Measurements from ENCODE around the gene PRKCE.

PRKCE gene

GRCh38 chr2:45930396-45930792 lies 278.9 kb downstream of the PRKCE start:
- Histone ChIP-seq H3K27me3 (ENCODE audit: control insufficient read depth in 1 of 2, insufficient read depth in 2 of 2, low read length in 2 of 2) (no peaks in the 10 kb centered on the region), H3K9me3 (ENCODE audit: control insufficient read depth in 1 of 2, low read length in 2 of 2) (no peaks in the 10 kb centered on the region), H3K4me3 (ENCODE audit: low read depth in 1 of 2, low read length in 2 of 2) (no peak overlapping the region), H3K9ac (ENCODE audit: low read depth in 1 of 2, low read length in 2 of 2) (no peak overlapping the region), H3K36me3 (ENCODE audit: control insufficient read depth in 1 of 2, insufficient read depth in 2 of 2, low read length in 2 of 2) (no peaks in the 10 kb centered on the region), H3K4me1 (ENCODE audit: control insufficient read depth in 1 of 2, insufficient read depth in 2 of 2, low read length in 2 of 2) (no peaks in the 10 kb centered on the region), H3K27ac (ENCODE audit: low read depth, low read length) (no peak overlapping the region)

GRCh38 chr2:45932278-45932975 lies 281.0 kb downstream of the PRKCE start:
- peaks cover 5 to 7% of the 10 kb centered on the region in 2 donors for H3K4me1 ChIP-seq (ENCODE audit: control insufficient read depth in 1 of 2, insufficient read depth in 2 of 2, low read length in 2 of 2)
- H3K9me3 ChIP-seq (ENCODE audit: control insufficient read depth in 1 of 2, low read length in 2 of 2), result no peaks in the 10 kb centered on the region
- no peaks in the 10 kb centered on the region for H3K36me3 ChIP-seq (ENCODE audit: control insufficient read depth in 1 of 2, insufficient read depth in 2 of 2, low read length in 2 of 2)
- H3K27ac ChIP-seq (ENCODE audit: low read depth, low read length), result no peak overlapping the region
- H3K27me3 ChIP-seq (ENCODE audit: control insufficient read depth in 1 of 2, insufficient read depth in 2 of 2, low read length in 2 of 2), result no peaks in the 10 kb centered on the region
- H3K4me3 ChIP-seq (ENCODE audit: low read depth in 1 of 2, low read length in 2 of 2), result no peak overlapping the region
- no peak overlapping the region for H3K9ac ChIP-seq (ENCODE audit: low read depth in 1 of 2, low read length in 2 of 2)

- H3K9ac ChIP-seq (ENCODE audit: low read depth in 1 of 2, low read length in 2 of 2), result no peak overlapping the region
- no peaks in the 10 kb centered on the region for H3K27me3 ChIP-seq (ENCODE audit: control insufficient read depth in 1 of 2, insufficient read depth in 2 of 2, low read length in 2 of 2)
- no peak overlapping the region for H3K27ac ChIP-seq (ENCODE audit: low read depth, low read length)
- H3K4me3 ChIP-seq (ENCODE audit: low read depth in 1 of 2, low read length in 2 of 2), result peak overlapping the region in 1 of 2 donors; percentile 9
- peaks cover 13 to 24% of the 10 kb centered on the region in 2 donors for H3K4me1 ChIP-seq (ENCODE audit: control insufficient read depth in 1 of 2, insufficient read depth in 2 of 2, low read length in 2 of 2)
- H3K36me3 ChIP-seq (ENCODE audit: control insufficient read depth in 1 of 2, insufficient read depth in 2 of 2, low read length in 2 of 2), result no peaks in the 10 kb centered on the region
- no peaks in the 10 kb centered on the region for H3K9me3 ChIP-seq (ENCODE audit: control insufficient read depth in 1 of 2, low read length in 2 of 2)
These were observed 284.5 kb downstream of the PRKCE start for GRCh38 chr2:45935791-45936622.

- Histone ChIP-seq H3K27me3 (ENCODE audit: control insufficient read depth in 1 of 2, insufficient read depth in 2 of 2, low read length in 2 of 2) (no peaks in the 10 kb centered on the region), H3K9ac (ENCODE audit: low read depth in 1 of 2, low read length in 2 of 2) (no peak overlapping the region), H3K36me3 (ENCODE audit: control insufficient read depth in 1 of 2, insufficient read depth in 2 of 2, low read length in 2 of 2) (no peaks in the 10 kb centered on the region), H3K4me3 (ENCODE audit: low read depth in 1 of 2, low read length in 2 of 2) (no peak overlapping the region), H3K27ac (ENCODE audit: low read depth, low read length) (no peak overlapping the region), H3K9me3 (ENCODE audit: control insufficient read depth in 1 of 2, low read length in 2 of 2) (no peaks in the 10 kb centered on the region), H3K4me1 (ENCODE audit: control insufficient read depth in 1 of 2, insufficient read depth in 2 of 2, low read length in 2 of 2) (peaks cover 13 to 24% of the 10 kb centered on the region in 2 donors)
These were observed 285.1 kb downstream of the PRKCE start for GRCh38 chr2:45936623-45936979.

- peaks cover 13 to 24% of the 10 kb centered on the region in 2 donors for H3K4me1 ChIP-seq (ENCODE audit: control insufficient read depth in 1 of 2, insufficient read depth in 2 of 2, low read length in 2 of 2)
- no peaks in the 10 kb centered on the region for H3K9me3 ChIP-seq (ENCODE audit: control insufficient read depth in 1 of 2, low read length in 2 of 2)
- H3K27ac ChIP-seq (ENCODE audit: low read depth, low read length), result no peak overlapping the region
- no peaks in the 10 kb centered on the region for H3K36me3 ChIP-seq (ENCODE audit: control insufficient read depth in 1 of 2, insufficient read depth in 2 of 2, low read length in 2 of 2)
- no peak overlapping the region for H3K4me3 ChIP-seq (ENCODE audit: low read depth in 1 of 2, low read length in 2 of 2)
- no peaks in the 10 kb centered on the region for H3K27me3 ChIP-seq (ENCODE audit: control insufficient read depth in 1 of 2, insufficient read depth in 2 of 2, low read length in 2 of 2)
- H3K9ac ChIP-seq (ENCODE audit: low read depth in 1 of 2, low read length in 2 of 2), result no peak overlapping the region
These were observed 286.5 kb downstream of the PRKCE start for GRCh38 chr2:45937990-45938389.

- peaks cover 13 to 24% of the 10 kb centered on the region in 2 donors for H3K4me1 ChIP-seq (ENCODE audit: control insufficient read depth in 1 of 2, insufficient read depth in 2 of 2, low read length in 2 of 2)
- H3K36me3 ChIP-seq (ENCODE audit: control insufficient read depth in 1 of 2, insufficient read depth in 2 of 2, low read length in 2 of 2), result no peaks in the 10 kb centered on the region
- no peaks in the 10 kb centered on the region for H3K27me3 ChIP-seq (ENCODE audit: control insufficient read depth in 1 of 2, insufficient read depth in 2 of 2, low read length in 2 of 2)
- no peak overlapping the region for H3K27ac ChIP-seq (ENCODE audit: low read depth, low read length)
- H3K9ac ChIP-seq (ENCODE audit: low read depth in 1 of 2, low read length in 2 of 2), result no peak overlapping the region
- H3K9me3 ChIP-seq (ENCODE audit: control insufficient read depth in 1 of 2, low read length in 2 of 2), result no peaks in the 10 kb centered on the region
- peak overlapping the region in 1 of 2 donors; percentile 31 for H3K4me3 ChIP-seq (ENCODE audit: low read depth in 1 of 2, low read length in 2 of 2)
These were observed 287.4 kb downstream of the PRKCE start for GRCh38 chr2:45938649-45939511.

GRCh38 chr2:45941531-45942236 lies 290.2 kb downstream of the PRKCE start:
- Histone ChIP-seq H3K9ac (ENCODE audit: low read depth in 1 of 2, low read length in 2 of 2) (no peak overlapping the region), H3K36me3 (ENCODE audit: control insufficient read depth in 1 of 2, insufficient read depth in 2 of 2, low read length in 2 of 2) (no peaks in the 10 kb centered on the region), H3K4me1 (ENCODE audit: control insufficient read depth in 1 of 2, insufficient read depth in 2 of 2, low read length in 2 of 2) (peaks cover 7 to 18% of the 10 kb centered on the region in 2 donors), H3K4me3 (ENCODE audit: low read depth in 1 of 2, low read length in 2 of 2) (no peak overlapping the region), H3K27ac (ENCODE audit: low read depth, low read length) (no peak overlapping the region), H3K27me3 (ENCODE audit: control insufficient read depth in 1 of 2, insufficient read depth in 2 of 2, low read length in 2 of 2) (no peaks in the 10 kb centered on the region), H3K9me3 (ENCODE audit: control insufficient read depth in 1 of 2, low read length in 2 of 2) (no peaks in the 10 kb centered on the region)

GRCh38 chr2:45942237-45942738 lies 290.8 kb downstream of the PRKCE start:
- no peaks in the 10 kb centered on the region for H3K9me3 ChIP-seq (ENCODE audit: control insufficient read depth in 1 of 2, low read length in 2 of 2)
- no peaks in the 10 kb centered on the region for H3K36me3 ChIP-seq (ENCODE audit: control insufficient read depth in 1 of 2, insufficient read depth in 2 of 2, low read length in 2 of 2)
- H3K9ac ChIP-seq (ENCODE audit: low read depth in 1 of 2, low read length in 2 of 2), result no peak overlapping the region
- H3K27me3 ChIP-seq (ENCODE audit: control insufficient read depth in 1 of 2, insufficient read depth in 2 of 2, low read length in 2 of 2), result no peaks in the 10 kb centered on the region
- no peak overlapping the region for H3K27ac ChIP-seq (ENCODE audit: low read depth, low read length)
- no peak overlapping the region for H3K4me3 ChIP-seq (ENCODE audit: low read depth in 1 of 2, low read length in 2 of 2)
- H3K4me1 ChIP-seq (ENCODE audit: control insufficient read depth in 1 of 2, insufficient read depth in 2 of 2, low read length in 2 of 2), result peaks cover 7 to 18% of the 10 kb centered on the region in 2 donors

GRCh38 chr2:45943219-45944044 lies 292.0 kb downstream of the PRKCE start:
- H3K4me3 ChIP-seq (ENCODE audit: low read depth in 1 of 2, low read length in 2 of 2), result no peak overlapping the region
- no peaks in the 10 kb centered on the region for H3K36me3 ChIP-seq (ENCODE audit: control insufficient read depth in 1 of 2, insufficient read depth in 2 of 2, low read length in 2 of 2)
- peaks cover 4 to 15% of the 10 kb centered on the region in 2 donors for H3K4me1 ChIP-seq (ENCODE audit: control insufficient read depth in 1 of 2, insufficient read depth in 2 of 2, low read length in 2 of 2)
- no peak overlapping the region for H3K27ac ChIP-seq (ENCODE audit: low read depth, low read length)
- no peaks in the 10 kb centered on the region for H3K9me3 ChIP-seq (ENCODE audit: control insufficient read depth in 1 of 2, low read length in 2 of 2)
- no peaks in the 10 kb centered on the region for H3K27me3 ChIP-seq (ENCODE audit: control insufficient read depth in 1 of 2, insufficient read depth in 2 of 2, low read length in 2 of 2)
- no peak overlapping the region for H3K9ac ChIP-seq (ENCODE audit: low read depth in 1 of 2, low read length in 2 of 2)
